Fibroblast of the aortic adventitia (primary cell): Measurements from ENCODE around the gene SRL. TPM values are rescaled to one million over a fixed set of nuclear protein-coding genes. Genes with fewer than 3 reads are reported as not detected.

Source experiments
- DNase-seq: peaks from one replicate; pipeline ENCODE4 v3.0.0-alpha.2; 2010; ENCODE audit warnings: low read depth
- H3K4me3 ChIP-seq: 2 replicates; pipeline ENCODE4 v1.5.1; 2011; ENCODE audit warnings: low read depth, mild to moderate bottlenecking, control low read depth, low read length, moderate library complexity
- total RNA-seq: library from RNA; depleted of rRNA; stranded (reverse); fragments of >200 nt; gene quantifications from 2 replicates; pipeline ENCODE4 v1.2.3, GENCODE V29; 2012; ENCODE audit warnings: low replicate concordance
- TF ChIP-seq, protein P1 (sequence below): IDR thresholded peaks from 2 replicates; pipeline ENCODE4 v1.5.1; 2011; ENCODE audit warnings: mild to moderate bottlenecking, low read length, control low read depth, inconsistent platforms; ENCODE audit not compliant: insufficient read depth

SRL gene
- total RNA-seq, 1 donor = 0.09 TPM

DNA sequence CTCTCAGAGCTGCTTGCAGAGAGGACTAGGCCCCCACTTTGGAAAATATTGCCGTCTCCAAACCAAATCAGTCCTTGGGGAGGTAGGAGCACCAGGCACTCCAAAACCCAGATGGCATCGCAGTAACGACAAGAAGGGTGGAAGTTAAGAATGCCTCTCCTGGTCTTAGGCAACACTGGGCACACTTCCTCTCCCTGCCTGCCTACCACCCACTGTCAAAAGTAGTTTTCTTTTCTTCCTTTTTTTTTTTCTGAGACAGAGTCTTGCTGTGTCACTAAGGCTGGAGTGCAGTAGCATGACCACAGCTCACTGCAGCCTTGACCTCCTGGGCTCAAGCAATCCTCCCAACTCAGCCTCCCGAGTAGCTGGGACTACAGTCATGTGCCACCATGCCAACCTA lies 47.2 kb downstream of the SRL start:
- TF ChIP-seq, protein P1, sequence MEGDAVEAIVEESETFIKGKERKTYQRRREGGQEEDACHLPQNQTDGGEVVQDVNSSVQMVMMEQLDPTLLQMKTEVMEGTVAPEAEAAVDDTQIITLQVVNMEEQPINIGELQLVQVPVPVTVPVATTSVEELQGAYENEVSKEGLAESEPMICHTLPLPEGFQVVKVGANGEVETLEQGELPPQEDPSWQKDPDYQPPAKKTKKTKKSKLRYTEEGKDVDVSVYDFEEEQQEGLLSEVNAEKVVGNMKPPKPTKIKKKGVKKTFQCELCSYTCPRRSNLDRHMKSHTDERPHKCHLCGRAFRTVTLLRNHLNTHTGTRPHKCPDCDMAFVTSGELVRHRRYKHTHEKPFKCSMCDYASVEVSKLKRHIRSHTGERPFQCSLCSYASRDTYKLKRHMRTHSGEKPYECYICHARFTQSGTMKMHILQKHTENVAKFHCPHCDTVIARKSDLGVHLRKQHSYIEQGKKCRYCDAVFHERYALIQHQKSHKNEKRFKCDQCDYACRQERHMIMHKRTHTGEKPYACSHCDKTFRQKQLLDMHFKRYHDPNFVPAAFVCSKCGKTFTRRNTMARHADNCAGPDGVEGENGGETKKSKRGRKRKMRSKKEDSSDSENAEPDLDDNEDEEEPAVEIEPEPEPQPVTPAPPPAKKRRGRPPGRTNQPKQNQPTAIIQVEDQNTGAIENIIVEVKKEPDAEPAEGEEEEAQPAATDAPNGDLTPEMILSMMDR = no peak
- H3K4me3 ChIP-seq = no peak overlapping the region
- DNase-seq = no peak

DNA sequence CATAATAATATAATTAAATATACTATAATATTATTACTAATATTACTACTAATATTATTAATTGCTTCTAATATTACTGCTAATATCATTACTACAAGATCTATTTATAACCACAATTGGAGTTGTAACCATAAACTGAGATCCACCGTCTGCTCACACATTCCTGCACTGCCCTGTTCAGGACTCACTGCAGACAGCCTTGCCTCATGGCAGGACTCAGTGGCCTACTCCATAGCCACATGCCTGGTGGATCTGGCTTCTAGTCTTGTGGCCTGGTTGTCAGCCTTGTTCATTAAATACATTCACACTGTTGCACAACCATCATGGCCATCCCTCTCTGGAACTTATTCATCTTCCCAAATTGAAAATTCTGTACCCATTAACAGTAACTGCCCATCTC lies 48.0 kb downstream of the SRL start:
- no peak for DNase-seq
- TF ChIP-seq, protein P1 = no peak
- no peak overlapping the region for H3K4me3 ChIP-seq

- DNase-seq = no peak
- TF ChIP-seq, protein P1 = no peak
Measured at GRCh38 chr16:4192206-4192605, 49.7 kb downstream of the SRL start.

DNA sequence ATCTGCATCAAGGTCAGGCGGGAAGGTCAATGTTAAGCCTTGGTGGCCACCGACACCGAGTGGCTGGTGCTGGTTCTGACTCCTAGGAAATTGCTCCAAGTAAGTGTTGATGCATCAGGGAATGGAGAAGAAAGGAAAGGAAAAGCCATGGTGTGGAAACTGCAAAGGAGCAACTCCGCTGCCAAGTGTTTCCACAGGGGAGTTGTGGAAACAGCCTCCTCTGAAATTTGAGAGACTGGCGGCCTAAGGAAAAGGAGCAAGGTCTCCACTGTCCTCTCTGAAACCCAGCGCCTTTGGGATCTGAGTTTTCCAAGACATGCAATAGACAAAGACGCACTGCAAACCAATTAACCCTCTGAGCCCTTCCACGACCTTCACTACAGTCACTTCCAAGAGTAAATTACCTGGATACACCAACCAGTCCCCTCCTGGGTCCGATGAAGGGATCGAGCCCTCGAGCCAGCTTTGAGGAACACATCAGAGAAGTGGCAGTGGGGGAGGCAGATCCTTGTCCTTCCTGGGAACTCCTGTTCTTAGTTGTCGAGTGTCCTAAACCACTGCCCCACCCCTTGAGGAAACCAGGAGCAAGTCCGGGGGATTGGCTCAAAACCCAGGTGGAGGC lies 51.1 kb downstream of the SRL start:
- no peak for DNase-seq

More at GRCh38 chr16:4192206-4192605, 49.7 kb downstream of the SRL start:
- H3K4me3 ChIP-seq = no peak overlapping the region

DNA sequence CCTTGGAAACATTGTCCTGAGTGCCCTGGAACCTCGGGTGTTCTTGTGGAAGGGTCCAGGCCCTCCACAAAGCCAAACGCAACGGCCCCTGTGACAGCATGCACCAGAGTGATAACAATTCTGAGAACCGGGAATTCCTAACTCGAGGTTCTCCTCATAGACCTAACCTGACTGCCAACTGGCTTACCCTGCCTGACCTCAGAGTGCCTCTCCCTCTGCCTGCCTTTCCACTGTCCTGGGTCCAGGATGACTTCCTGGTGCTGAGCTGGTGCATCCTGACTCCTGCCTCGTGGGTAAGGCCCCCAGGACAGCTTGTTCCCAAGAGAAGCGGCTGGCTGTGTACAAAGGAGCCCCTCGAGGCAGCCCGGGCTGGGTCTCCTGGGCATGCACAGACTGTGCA lies 51.8 kb downstream of the SRL start:
- no peak for DNase-seq
- TF ChIP-seq, protein P1 = no peak

More for the DNA sequence above, 51.1 kb downstream of the SRL start:
- TF ChIP-seq, protein P1 = no peak
- no peak overlapping the region for H3K4me3 ChIP-seq

DNA sequence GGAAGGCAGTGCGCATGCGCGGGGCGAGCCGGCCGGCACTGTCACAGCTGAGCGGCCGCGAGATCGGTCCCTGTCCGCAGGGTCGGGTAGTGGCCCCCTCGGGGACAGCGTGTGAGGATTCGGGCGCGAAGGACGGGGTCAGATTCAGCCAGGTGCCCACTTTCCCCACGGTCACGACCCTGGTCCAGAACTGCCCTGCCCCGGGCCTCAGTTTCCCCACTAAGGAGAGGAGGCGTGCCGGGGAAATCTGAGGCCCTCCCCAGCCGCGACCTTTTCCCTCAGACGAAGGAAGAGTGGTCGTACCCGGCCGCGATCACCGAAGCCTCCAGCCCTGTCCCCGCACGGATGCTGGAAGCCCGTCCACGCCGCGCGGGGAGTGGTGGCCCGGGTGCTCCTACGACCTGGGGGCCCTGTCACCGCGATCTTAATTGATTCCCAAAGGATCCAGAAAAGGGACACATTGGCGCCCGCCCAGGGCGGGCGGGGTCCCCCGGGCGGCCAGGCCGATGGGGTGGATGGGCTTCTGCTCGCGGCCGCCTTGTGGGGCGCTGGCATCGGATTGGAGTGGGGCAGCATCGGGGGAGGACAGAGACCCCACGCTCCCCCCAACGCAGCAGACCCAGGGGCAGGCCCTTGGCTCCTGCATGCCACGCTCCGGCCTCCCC lies 57.7 kb downstream of the SRL start:
- H3K4me3 ChIP-seq = peak overlapping the region; percentile 84
- DNase-seq = no peak
- TF ChIP-seq, protein P1 = no peak

More for the DNA sequence above, 51.8 kb downstream of the SRL start:
- no peak overlapping the region for H3K4me3 ChIP-seq
